Measurements from ENCODE around the gene CRISPLD2. TPM values are rescaled to one million over a fixed set of nuclear protein-coding genes. Genes with fewer than 3 reads are reported as not detected.

The CRISPLD2 gene
- total and polyA plus RNA-seq, 9 of the 15 experiments (the other 6 are each of a cell fraction or from before 2014, with no cell fraction given), result 0.03 to 0.24 (median 0.04) TPM; not detected in 4

- peak; percentile 7; the same call in 1 of the 2 replicates for TF ChIP-seq ZBTB40 (IDR thresholded peaks at IDR 0.05)
- no peak for TF ChIP-seq ZBTB40 (CRISPR knock-in tag; IDR thresholded peaks at IDR 0.05)
- 0 out of 2 replicates have a peak, but pooled peaks have one; percentile 18 for TF ChIP-seq MAX (CRISPR knock-in tag; IDR thresholded peaks at IDR 0.05)
- TF ChIP-seq BACH1 (tag; IDR thresholded peaks at IDR 0.05), result peak; percentile 15; the same call in 1 of the 2 replicates
- TF ChIP-seq TEAD2 (tag; IDR thresholded peaks at IDR 0.05), result no peak
- TF ChIP-seq MECOM (CRISPR knock-in tag; IDR thresholded peaks at IDR 0.05), result peak; percentile 10; the same call in 1 of the 2 replicates
- TF ChIP-seq ETV1 (tag; conservative IDR thresholded peaks at IDR 0.05; ENCODE audit: low read depth), result peak; percentile 63
- TF ChIP-seq BHLHE40 (IDR thresholded peaks at IDR 0.05; ENCODE audit: low read length), result peak; percentile 85
- TF ChIP-seq FOXO4 (CRISPR knock-in tag; IDR thresholded peaks at IDR 0.05), result no peak
- TF ChIP-seq CBX1 (IDR thresholded peaks at IDR 0.05; ENCODE audit: low read depth), result no peak
- TF ChIP-seq FOXP1 (CRISPR knock-in tag; IDR thresholded peaks at IDR 0.05), result 0 out of 2 replicates have a peak, but pooled peaks have one; percentile 17
- TF ChIP-seq ZNF436 (CRISPR knock-in tag; IDR thresholded peaks at IDR 0.05), result no peak
- TF ChIP-seq KLF6 (CRISPR knock-in tag; IDR thresholded peaks at IDR 0.05; ENCODE audit: borderline replicate concordance), result peak; percentile 48; the same call in 1 of the 2 replicates
- no peak for TF ChIP-seq CHD2 (IDR thresholded peaks at IDR 0.05; ENCODE audit: low read depth, low read length)
- TF ChIP-seq JUND (IDR thresholded peaks at IDR 0.05; ENCODE audit: borderline replicate concordance, low read depth, low read length), result no peak
- TF ChIP-seq JUND (tag; IDR thresholded peaks at IDR 0.05; ENCODE audit: borderline replicate concordance, low read depth, low read length), result 0 out of 3 replicates have a peak, but pooled peaks have one; percentile 5
- no peak for TF ChIP-seq ILK (tag; IDR thresholded peaks at IDR 0.05; ENCODE audit: borderline replicate concordance, low read depth)
Measured at GRCh38 chr16:84953190-84953746, 133.5 kb downstream of the CRISPLD2 start (continued).
